H9 (cell line): ENCODE results near the gene ARCN1. TPM values are rescaled to one million over a fixed set of nuclear protein-coding genes. Genes with fewer than 3 reads are reported as not detected.

Experiments
- DNase-seq: peaks from one replicate; pipeline ENCODE4 v3.0.0-alpha.2; 2017
- H2AFZ ChIP-seq: one replicate; pipeline ENCODE4 v1.6.1; 2013; ENCODE audit warnings: mild to moderate bottlenecking, low read length, control low read depth, moderate library complexity
- H2AK5ac ChIP-seq: 2 replicates; pipeline ENCODE4 v1.6.1; 2013; ENCODE audit warnings: low read length, control low read depth, mixed read lengths; ENCODE audit not compliant: insufficient read length
- H2BK120ac ChIP-seq: one replicate; pipeline ENCODE4 v1.6.1; 2013; ENCODE audit warnings: low read depth, mild to moderate bottlenecking, low read length, control low read depth, inconsistent platforms; ENCODE audit not compliant: poor library complexity, severe bottlenecking
- H2BK12ac ChIP-seq: 2 replicates; pipeline ENCODE4 v1.6.1; 2013; ENCODE audit warnings: low read length, control low read depth, mixed read lengths, low read depth; ENCODE audit not compliant: insufficient read length
- H2BK15ac ChIP-seq: 2 replicates; pipeline ENCODE4 v1.6.1; 2013; ENCODE audit warnings: low read depth, low read length, control low read depth
- H2BK20ac ChIP-seq: one replicate; pipeline ENCODE4 v1.6.1; 2013; ENCODE audit warnings: low read depth, mild to moderate bottlenecking, low read length, control low read depth, inconsistent platforms; ENCODE audit not compliant: poor library complexity, severe bottlenecking
- H2BK5ac ChIP-seq: 2 replicates; pipeline ENCODE4 v1.6.1; 2013; ENCODE audit warnings: low read length, control low read depth, mixed read lengths; ENCODE audit not compliant: insufficient read length
- H3K14ac ChIP-seq: 2 replicates; pipeline ENCODE4 v1.6.1; 2013; ENCODE audit warnings: low read length, control low read depth; ENCODE audit not compliant: insufficient read depth
- H3K18ac ChIP-seq: 2 replicates; pipeline ENCODE4 v1.6.1; 2013; ENCODE audit warnings: low read depth, mild to moderate bottlenecking, mixed read lengths, low read length, control low read depth; ENCODE audit not compliant: insufficient read length
- H3K23ac ChIP-seq: 2 replicates; pipeline ENCODE4 v1.6.1; 2013; ENCODE audit warnings: low read length, control low read depth, mixed read lengths, low read depth; ENCODE audit not compliant: insufficient read length
- H3K23me2 ChIP-seq: 2 replicates; pipeline ENCODE4 v1.6.1; 2013; ENCODE audit warnings: low read depth, mild to moderate bottlenecking, mixed read lengths, low read length, control low read depth; ENCODE audit not compliant: insufficient read length, poor library complexity, severe bottlenecking
- H3K27ac ChIP-seq: 2 replicates; pipeline ENCODE4 v1.5.1; 2013; ENCODE audit warnings: low read length, control low read depth, mixed read lengths, low read depth; ENCODE audit not compliant: insufficient read length
- H3K27me3 ChIP-seq: 2 replicates; pipeline ENCODE4 v1.6.1; 2013; ENCODE audit warnings: low read length, control low read depth, inconsistent platforms; ENCODE audit not compliant: insufficient read depth
- H3K4ac ChIP-seq: 2 replicates; pipeline ENCODE4 v1.6.1; 2013; ENCODE audit warnings: low read depth, mild to moderate bottlenecking, control low read depth, inconsistent platforms, low read length, moderate library complexity
- H3K4me1 ChIP-seq: 2 replicates; pipeline ENCODE4 v1.6.1; 2013; ENCODE audit warnings: low read length, control low read depth, inconsistent platforms; ENCODE audit not compliant: insufficient read depth
- H3K4me2 ChIP-seq: 2 replicates; pipeline ENCODE4 v1.6.1; 2013; ENCODE audit warnings: low read length, control low read depth, mixed read lengths; ENCODE audit not compliant: insufficient read length, insufficient read depth
- H3K56ac ChIP-seq: 2 replicates; pipeline ENCODE4 v1.6.1; 2013; ENCODE audit warnings: low read depth, mild to moderate bottlenecking, mixed read lengths, low read length, control low read depth; ENCODE audit not compliant: insufficient read length
- H3K79me1 ChIP-seq: 2 replicates; pipeline ENCODE4 v1.6.1; 2013; ENCODE audit warnings: low read depth, mild to moderate bottlenecking, moderate library complexity, low read length, control low read depth, inconsistent platforms; ENCODE audit not compliant: insufficient read depth, poor library complexity, severe bottlenecking
- H3K79me2 ChIP-seq: 2 replicates; pipeline ENCODE4 v1.6.1; 2013; ENCODE audit warnings: low read length, control low read depth, inconsistent platforms; ENCODE audit not compliant: insufficient read depth
- H3K9ac ChIP-seq: 2 replicates; pipeline ENCODE4 v1.6.1; 2013; ENCODE audit warnings: low read length, control low read depth, mixed read lengths; ENCODE audit not compliant: insufficient read length; ENCODE audit errors: extremely low read depth
- H3K9me3 ChIP-seq: one replicate; pipeline ENCODE4 v1.6.1; 2013; ENCODE audit warnings: low read depth, low read length, inconsistent platforms; ENCODE audit not compliant: control insufficient read depth
- H3T11ph ChIP-seq: one replicate; pipeline ENCODE4 v1.6.1; 2013; ENCODE audit warnings: mild to moderate bottlenecking, low read length, control low read depth, inconsistent platforms
- H4K20me1 ChIP-seq: one replicate; pipeline ENCODE4 v1.6.1; 2013; ENCODE audit not compliant: control insufficient read depth, insufficient read length, insufficient read depth
- H4K5ac ChIP-seq: 2 replicates; pipeline ENCODE4 v1.6.1; 2013; ENCODE audit warnings: low read depth, mild to moderate bottlenecking, mixed read lengths, low read length, control low read depth; ENCODE audit not compliant: insufficient read length
- H4K8ac ChIP-seq: replicated peaks from 2 replicates; pipeline ENCODE4 v1.6.1; 2013; ENCODE audit warnings: low read length, control low read depth, mixed read lengths, low read depth; ENCODE audit not compliant: insufficient read length
- H4K91ac ChIP-seq: 2 replicates; pipeline ENCODE4 v1.6.1; 2013; ENCODE audit warnings: low read depth, mild to moderate bottlenecking, moderate library complexity, mixed read lengths, low read length, control low read depth; ENCODE audit not compliant: insufficient read length
- H3K27ac Mint-ChIP-seq, 3 experiments: 2 replicates in 2 of 3; 3 replicates in 1 of 3; pipeline ENCODE4 v1.8.0; 2020 to 2021; ENCODE audit warnings: mixed read lengths in 3 of 3, mild to moderate bottlenecking in 1 of 3, moderate library complexity in 1 of 3
- H3K27me3 Mint-ChIP-seq: 2 replicates; pipeline ENCODE4 v1.8.0; 2021; ENCODE audit warnings: low read depth, mild to moderate bottlenecking, moderate library complexity, mixed read lengths
- H3K36me3 Mint-ChIP-seq, 3 experiments: 2 replicates in 2 of 3; 3 replicates in 1 of 3; pipeline ENCODE4 v1.8.0; 2020 to 2021; ENCODE audit warnings: low read depth in 3 of 3, mixed read lengths in 3 of 3; ENCODE audit not compliant: insufficient read depth in 1 of 3
- H3K4me1 Mint-ChIP-seq, 2 experiments: 2 replicates each; pipeline ENCODE4 v1.8.0; 2020; ENCODE audit warnings: mixed read lengths in 2 of 2
- H3K4me3 Mint-ChIP-seq, 2 experiments: 2 replicates in 1 of 2; 3 replicates in 1 of 2; pipeline ENCODE4 v1.8.0; 2020 to 2021; ENCODE audit warnings: mild to moderate bottlenecking in 2 of 2, mixed read lengths in 2 of 2, moderate library complexity in 1 of 2
- H3K9me3 Mint-ChIP-seq, 2 experiments: 2 replicates in 1 of 2; 3 replicates in 1 of 2; pipeline ENCODE4 v1.8.0; 2020; ENCODE audit warnings: mild to moderate bottlenecking in 2 of 2, mixed read lengths in 2 of 2, moderate library complexity in 1 of 2
- WGBS: extraction: QIAGEN DNeasy Blood & Tissue Kit; methylation state at CpG from one replicate; pipeline ENCODE4 v1.1.7; 2013; ENCODE audit warnings: missing lambda C conversion rate, low lambda C conversion rate, mixed read lengths; ENCODE audit not compliant: insufficient read length; ENCODE audit errors: extremely low coverage; 5-methylcytosine and 5-hydroxymethylcytosine counted together
- total RNA-seq: library from RNA; stranded (reverse); gene quantifications from 2 replicates; pipeline ENCODE4 v1.2.1, GENCODE V29; 2021
- TF ChIP-seq, protein P1 (sequence below): fragments of 200-600 bp; sonication (generic); conservative IDR thresholded peaks from 3 replicates; pipeline ENCODE4 v1.8.0; 2021; ENCODE audit warnings: antibody characterized with exemption, mild to moderate bottlenecking

The ARCN1 gene
- total RNA-seq, 1 experiment from 2014 or later: 152 TPM

DNA sequence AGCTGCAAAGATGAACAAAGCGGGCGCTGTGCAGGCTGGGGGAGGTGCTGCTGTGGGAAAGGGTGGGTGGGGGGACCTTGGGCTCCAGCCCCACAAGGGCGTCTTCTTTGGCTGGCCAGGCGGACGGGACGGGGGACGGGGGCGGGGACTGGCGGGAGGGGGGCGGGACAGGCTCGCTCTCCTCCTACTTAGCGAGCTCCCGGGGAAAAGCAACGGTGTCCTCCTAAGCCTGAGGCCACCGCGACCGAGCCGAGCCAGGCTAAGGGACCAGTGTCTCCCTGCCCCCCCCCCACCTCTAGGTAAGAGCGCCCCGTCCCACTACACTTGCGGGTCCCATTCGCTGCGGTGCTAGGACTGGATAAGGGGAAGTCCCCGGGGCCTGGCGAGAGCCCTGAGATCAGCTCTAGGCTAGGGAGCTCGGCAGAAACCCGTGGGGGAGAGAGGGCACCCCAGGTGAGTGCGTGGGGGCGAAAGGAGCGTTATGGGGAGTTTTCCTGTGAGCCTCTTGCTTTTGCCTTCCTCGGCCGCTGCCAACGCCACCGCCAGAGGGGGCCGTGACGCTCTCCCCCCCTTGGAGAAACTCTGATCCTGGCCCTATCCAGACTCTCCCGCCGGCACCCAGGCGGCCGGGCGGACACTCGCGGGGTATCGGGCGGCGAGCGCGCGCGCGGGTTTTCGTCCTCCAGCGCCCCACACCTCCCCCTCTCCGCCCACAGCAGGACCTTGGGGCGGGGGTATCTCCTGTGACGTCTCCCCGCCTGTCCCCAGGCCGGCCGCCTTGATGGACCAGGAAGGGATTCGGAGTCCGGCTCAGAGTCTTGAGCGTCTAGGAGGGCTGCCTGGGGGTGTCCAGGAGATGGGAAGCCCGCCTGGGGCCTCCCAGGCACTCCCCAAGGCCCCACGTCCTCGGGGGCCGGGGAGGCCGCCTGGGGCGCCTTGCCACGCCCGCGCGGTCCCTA lies 35.5 kb downstream of the ARCN1 start, which contains the start of gene PHLDB1:
TSS of gene PHLDB1 (plus strand) at position 215 of the 959 bp plus-strand sequence. CDS start 6,222 bp downstream, outside the sequence.
- H3K27ac ChIP-seq: no peak within 1 kb of the TSS
- no peak within 1 kb of the TSS for H2AFZ ChIP-seq
- H3K79me2 ChIP-seq: no peaks in the 10 kb centered on the region
- peak; percentile 64 for DNase-seq
- peaks cover 0 to 4% (median 4%) of the 10 kb centered on the region in 3 experiments; a peak in 4 of 7 replicates for H3K36me3 Mint-ChIP-seq
- H3K56ac ChIP-seq: no peak within 1 kb of the TSS
- no peak within 1 kb of the TSS for H2AK5ac ChIP-seq
- H3T11ph ChIP-seq: no peak within 1 kb of the TSS
- peaks cover 56% of the 10 kb centered on the region for H3K27me3 ChIP-seq
- peaks cover 43 to 53% of the 10 kb centered on the region in 2 experiments for H3K4me1 Mint-ChIP-seq
- peaks cover 90% of the 10 kb centered on the region for H3K27me3 Mint-ChIP-seq
- no CpG with 5 or more reads among the region's 72 CpGs for WGBS
- peak within 1 kb of the TSS; percentile 54 to 85 for H3K4me3 Mint-ChIP-seq
- no peaks in the 10 kb centered on the region for H3K79me1 ChIP-seq
- no peak within 1 kb of the TSS for H2BK120ac ChIP-seq
- no peak within 1 kb of the TSS for H2BK12ac ChIP-seq
- no peak within 1 kb of the TSS for H3K4ac ChIP-seq
- H3K9me3 ChIP-seq: no peaks in the 10 kb centered on the region
- TF ChIP-seq, protein P1, sequence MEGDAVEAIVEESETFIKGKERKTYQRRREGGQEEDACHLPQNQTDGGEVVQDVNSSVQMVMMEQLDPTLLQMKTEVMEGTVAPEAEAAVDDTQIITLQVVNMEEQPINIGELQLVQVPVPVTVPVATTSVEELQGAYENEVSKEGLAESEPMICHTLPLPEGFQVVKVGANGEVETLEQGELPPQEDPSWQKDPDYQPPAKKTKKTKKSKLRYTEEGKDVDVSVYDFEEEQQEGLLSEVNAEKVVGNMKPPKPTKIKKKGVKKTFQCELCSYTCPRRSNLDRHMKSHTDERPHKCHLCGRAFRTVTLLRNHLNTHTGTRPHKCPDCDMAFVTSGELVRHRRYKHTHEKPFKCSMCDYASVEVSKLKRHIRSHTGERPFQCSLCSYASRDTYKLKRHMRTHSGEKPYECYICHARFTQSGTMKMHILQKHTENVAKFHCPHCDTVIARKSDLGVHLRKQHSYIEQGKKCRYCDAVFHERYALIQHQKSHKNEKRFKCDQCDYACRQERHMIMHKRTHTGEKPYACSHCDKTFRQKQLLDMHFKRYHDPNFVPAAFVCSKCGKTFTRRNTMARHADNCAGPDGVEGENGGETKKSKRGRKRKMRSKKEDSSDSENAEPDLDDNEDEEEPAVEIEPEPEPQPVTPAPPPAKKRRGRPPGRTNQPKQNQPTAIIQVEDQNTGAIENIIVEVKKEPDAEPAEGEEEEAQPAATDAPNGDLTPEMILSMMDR: peak; percentile 57; the same call in 2 of the 3 replicates
- H3K9ac ChIP-seq: no peak within 1 kb of the TSS
- no peak within 1 kb of the TSS for H4K5ac ChIP-seq
- H3K14ac ChIP-seq: no peak within 1 kb of the TSS
- no peak within 1 kb of the TSS for H2BK5ac ChIP-seq
- H3K4me1 ChIP-seq: peaks cover 5% of the 10 kb centered on the region
- no peak within 1 kb of the TSS for H4K8ac ChIP-seq
- H4K91ac ChIP-seq: no peak within 1 kb of the TSS
- no peak within 1 kb of the TSS for H3K23ac ChIP-seq
- no peak within 1 kb of the TSS for H3K18ac ChIP-seq
- H2BK20ac ChIP-seq: no peak within 1 kb of the TSS
- H4K20me1 ChIP-seq: no peaks in the 10 kb centered on the region
- H3K27ac Mint-ChIP-seq: no peak within 1 kb of the TSS
- H3K4me2 ChIP-seq: peak within 1 kb of the TSS; percentile 46
- H2BK15ac ChIP-seq: no peak within 1 kb of the TSS
- peaks cover 0 to 6% of the 10 kb centered on the region in 2 experiments; a peak in 4 of 5 replicates for H3K9me3 Mint-ChIP-seq
- peaks cover 16% of the 10 kb centered on the region for H3K23me2 ChIP-seq
